Measurements from ENCODE around the gene TAF11. TPM values are rescaled to one million over a fixed set of nuclear protein-coding genes. Genes with fewer than 3 reads are reported as not detected.
"Not testable (repeated sequence)": the region's sequence is repeated elsewhere in the genome, so short reads cannot be mapped to it uniquely, and the experiment has no call there.

Gene TAF11, protein sequence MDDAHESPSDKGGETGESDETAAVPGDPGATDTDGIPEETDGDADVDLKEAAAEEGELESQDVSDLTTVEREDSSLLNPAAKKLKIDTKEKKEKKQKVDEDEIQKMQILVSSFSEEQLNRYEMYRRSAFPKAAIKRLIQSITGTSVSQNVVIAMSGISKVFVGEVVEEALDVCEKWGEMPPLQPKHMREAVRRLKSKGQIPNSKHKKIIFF
- total RNA-seq (10 to 100 TPM; 28.7 to 32.7 TPM), polyA plus RNA-seq (10 to 100 TPM; 11.2 to 18.2 (median 13.7) TPM), total RNA-seq (48.9 to 116 (median 63.2) reads per million in 6 experiments)

GRCh38 chr6:34887753-34888513 is at the start of gene TAF11:
Gene TAF11 (minus strand): TSS chr6:34888042. CDS start chr6:34887957, 85 bp downstream.
- peak; percentile 77 to 95 (median 88) for DNase-seq
- Mint-ChIP-seq H3K27ac (peak within 1 kb of the TSS; percentile 97 to 100 (median 100)), H3K4me3 (peak within 1 kb of the TSS; percentile 99 to 100 (median 100)), H3K27me3 (no peaks in the 10 kb centered on the region), H3K4me1 (peaks cover 28 to 65% (median 58%) of the 10 kb centered on the region in 4 donors), H3K36me3 (peaks cover 4 to 26% (median 13%) of the 10 kb centered on the region in 3 donors), H3K9me3 (no peaks in the 10 kb centered on the region)
- POLR2A ChIA-PET, result interaction anchor here (0.6 to 3.8 kb wide), 10 partner anchors 19 to 1507 kb away, joined by 3 to 33 read pairs (median 4); partner anchors contain the start of genes BLTP3A, ILRUN and SNRPC
- ATAC-seq, result peak; percentile 68 to 69

GRCh38 chr6:34934516-34934915 is 46.7 kb upstream of the TAF11 start:
- H3K4me1 Mint-ChIP-seq, result peaks cover 0 to 18% (median 6%) of the 10 kb centered on the region in 4 donors
- peaks cover 0 to 2% (median 2%) of the 10 kb centered on the region in 3 donors for H3K36me3 Mint-ChIP-seq
- POLR2A ChIA-PET, result no interaction called here
- ATAC-seq (no peak), DNase-seq (no peak)
- peak overlapping the region in 1 of 10 donors; percentile 44 for H3K27ac Mint-ChIP-seq
- H3K4me3 Mint-ChIP-seq, result no peak overlapping the region
- H3K9me3 Mint-ChIP-seq, result no peaks in the 10 kb centered on the region
- no peaks in the 10 kb centered on the region for H3K27me3 Mint-ChIP-seq

DNA sequence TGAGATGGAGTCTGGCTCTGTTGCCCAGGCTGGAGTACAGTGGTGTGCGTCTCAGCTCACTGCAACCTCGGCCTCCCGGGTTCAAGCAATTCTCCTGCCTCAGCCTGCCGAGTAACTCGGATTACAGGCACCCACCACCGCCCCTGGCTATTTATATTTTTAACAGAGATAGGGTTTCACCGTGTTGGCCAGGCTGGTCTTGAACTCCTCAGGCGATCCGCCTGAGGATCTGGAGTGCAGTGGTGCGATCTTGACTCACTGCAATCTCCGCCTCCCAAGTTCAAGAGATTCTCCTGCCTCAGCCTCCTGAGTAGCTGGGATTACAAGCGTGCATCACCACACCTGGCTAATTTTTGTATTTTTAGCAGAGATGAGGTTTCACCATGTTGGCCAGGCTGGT is 44.4 kb upstream of the TAF11 start:
- H3K27me3 Mint-ChIP-seq, DNase-seq, ATAC-seq, H3K4me1 Mint-ChIP-seq, H3K36me3 Mint-ChIP-seq, H3K9me3 Mint-ChIP-seq, POLR2A ChIA-PET, H3K27ac Mint-ChIP-seq, H3K4me3 Mint-ChIP-seq: not testable (repeated sequence)

DNA sequence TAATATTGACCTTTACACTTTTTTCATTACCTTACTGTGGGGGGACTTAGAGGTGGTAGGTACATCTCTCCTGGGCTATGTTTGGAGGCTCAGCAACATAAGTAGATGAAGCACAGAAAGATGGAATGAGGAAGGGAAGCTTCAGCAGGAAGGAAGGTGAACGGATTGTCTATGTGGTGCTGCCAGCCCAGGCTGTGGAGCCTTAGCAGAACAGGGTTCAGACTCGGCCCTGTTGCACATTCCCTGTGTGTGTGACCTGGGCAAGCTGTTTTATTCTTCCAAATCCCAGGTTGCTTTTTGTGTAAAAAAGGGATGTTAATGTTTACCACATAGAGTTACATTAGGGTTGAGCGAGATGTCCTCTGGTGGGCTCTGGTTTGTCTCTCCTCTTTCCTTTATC is 42.4 kb upstream of the TAF11 start:
- no peaks in the 10 kb centered on the region for H3K27me3 Mint-ChIP-seq
- ATAC-seq (no peak), DNase-seq (no peak)
- H3K4me3 Mint-ChIP-seq, result no peak overlapping the region
- H3K36me3 Mint-ChIP-seq, result peaks cover 0 to 2% (median 0%) of the 10 kb centered on the region in 3 donors
- H3K4me1 Mint-ChIP-seq, result peaks cover 0 to 6% (median 3%) of the 10 kb centered on the region in 4 donors
- POLR2A ChIA-PET, result no interaction called here
- H3K9me3 Mint-ChIP-seq, result no peaks in the 10 kb centered on the region
- H3K27ac Mint-ChIP-seq, result peak overlapping the region in 1 of 10 donors; percentile 79

- POLR2A ChIA-PET, result no interaction called here
- Mint-ChIP-seq H3K27ac (peak overlapping the region in 1 of 10 donors; percentile 29), H3K36me3 (peaks cover 0 to 2% (median 0%) of the 10 kb centered on the region in 3 donors)
Measured at GRCh38 chr6:34929241-34929978, 41.6 kb upstream of the TAF11 start.

GRCh38 chr6:34928695-34929094 is 40.9 kb upstream of the TAF11 start:
- no peak for DNase-seq
- Mint-ChIP-seq H3K27ac (no peak overlapping the region), H3K4me3 (no peak overlapping the region), H3K9me3 (no peaks in the 10 kb centered on the region), H3K4me1 (peaks cover 0 to 3% (median 1%) of the 10 kb centered on the region in 4 donors), H3K27me3 (no peaks in the 10 kb centered on the region), H3K36me3 (peaks cover 0 to 2% (median 0%) of the 10 kb centered on the region in 3 donors)
- POLR2A ChIA-PET, result no interaction called here
- ATAC-seq, result no peak

More at GRCh38 chr6:34929241-34929978, 41.6 kb upstream of the TAF11 start:
- H3K4me3 Mint-ChIP-seq, result no peak overlapping the region
- no peaks in the 10 kb centered on the region for H3K9me3 Mint-ChIP-seq
- H3K4me1 Mint-ChIP-seq, result peaks cover 0 to 3% (median 1%) of the 10 kb centered on the region in 4 donors
- DNase-seq, result no peak
- no peak for ATAC-seq
- no peaks in the 10 kb centered on the region for H3K27me3 Mint-ChIP-seq

- Mint-ChIP-seq H3K4me1 (peaks cover 0 to 3% (median 2%) of the 10 kb centered on the region in 4 donors), H3K27ac (peak overlapping the region in 1 of 10 donors; percentile 16), H3K36me3 (peaks cover 0 to 2% (median 0%) of the 10 kb centered on the region in 3 donors), H3K4me3 (no peak overlapping the region), H3K9me3 (no peaks in the 10 kb centered on the region), H3K27me3 (no peaks in the 10 kb centered on the region)
- DNase-seq, result no peak
- POLR2A ChIA-PET, result no interaction called here
- no peak for ATAC-seq
Measured at GRCh38 chr6:34928220-34928619, 40.4 kb upstream of the TAF11 start.

GRCh38 chr6:34926655-34927054 is 38.8 kb upstream of the TAF11 start:
- Mint-ChIP-seq H3K4me1 (peaks cover 3 to 7% (median 6%) of the 10 kb centered on the region in 4 donors), H3K36me3 (no peaks in the 10 kb centered on the region), H3K9me3 (no peaks in the 10 kb centered on the region), H3K27ac (no peak overlapping the region), H3K27me3 (no peaks in the 10 kb centered on the region), H3K4me3 (no peak overlapping the region)
- POLR2A ChIA-PET, result no interaction called here
- no peak for ATAC-seq
- no peak for DNase-seq

DNA sequence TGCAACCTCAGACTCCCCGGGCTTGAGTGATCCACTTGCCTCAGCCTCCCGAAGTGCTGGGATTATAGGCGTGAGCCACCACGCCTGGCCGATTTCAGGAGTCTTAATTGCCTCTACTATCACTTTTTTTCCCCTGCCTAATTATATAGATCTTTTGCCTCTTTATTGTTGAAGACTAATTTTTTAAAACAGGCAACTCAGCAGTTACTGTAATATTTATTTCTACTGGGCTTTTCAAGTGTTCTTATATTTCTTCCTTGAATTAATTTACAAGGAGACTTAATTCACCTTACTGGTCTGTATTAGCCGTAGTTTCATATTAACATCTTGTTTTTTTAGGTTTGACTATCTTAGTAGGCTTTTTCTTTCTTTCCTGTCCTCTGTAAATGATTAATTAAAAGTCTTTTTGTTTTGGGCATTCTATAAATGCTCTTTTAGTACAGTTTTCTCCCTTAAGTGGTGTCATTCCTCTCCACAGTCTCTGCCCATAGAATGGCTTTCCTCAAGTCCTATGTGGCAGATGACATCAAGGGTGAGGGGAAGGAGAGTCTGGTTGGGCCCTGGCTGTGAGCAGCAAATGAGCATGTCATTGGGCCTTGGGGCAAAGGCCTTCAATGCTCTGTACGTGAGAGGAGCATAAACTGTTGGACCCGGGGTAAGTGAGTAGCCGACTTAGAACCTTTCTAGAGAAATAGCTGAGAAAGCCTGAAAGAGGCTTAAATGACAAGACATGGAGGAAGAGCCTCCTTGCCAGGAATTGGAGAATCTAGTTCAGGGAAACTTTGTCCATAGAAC is 37.2 kb upstream of the TAF11 start:
- no peak for DNase-seq
- H3K27ac Mint-ChIP-seq, result peak overlapping the region in 1 of 10 donors; percentile 49
- POLR2A ChIA-PET, result no interaction called here
- H3K36me3 Mint-ChIP-seq, result no peaks in the 10 kb centered on the region
- H3K4me3 Mint-ChIP-seq, result no peak overlapping the region
- H3K4me1 Mint-ChIP-seq, result peaks cover 3 to 7% (median 6%) of the 10 kb centered on the region in 4 donors
- H3K9me3 Mint-ChIP-seq, result no peaks in the 10 kb centered on the region
- no peak for ATAC-seq
- no peaks in the 10 kb centered on the region for H3K27me3 Mint-ChIP-seq

- Mint-ChIP-seq H3K4me1 (peaks cover 2 to 10% (median 5%) of the 10 kb centered on the region in 4 donors), H3K27me3 (no peaks in the 10 kb centered on the region), H3K9me3 (no peaks in the 10 kb centered on the region), H3K4me3 (no peak overlapping the region), H3K27ac (no peak overlapping the region), H3K36me3 (peaks cover 0 to 8% (median 6%) of the 10 kb centered on the region in 3 donors)
- ATAC-seq, result no peak
- POLR2A ChIA-PET, result no interaction called here
- no peak for DNase-seq
Measured at GRCh38 chr6:34922177-34922663, 34.4 kb upstream of the TAF11 start.

DNA sequence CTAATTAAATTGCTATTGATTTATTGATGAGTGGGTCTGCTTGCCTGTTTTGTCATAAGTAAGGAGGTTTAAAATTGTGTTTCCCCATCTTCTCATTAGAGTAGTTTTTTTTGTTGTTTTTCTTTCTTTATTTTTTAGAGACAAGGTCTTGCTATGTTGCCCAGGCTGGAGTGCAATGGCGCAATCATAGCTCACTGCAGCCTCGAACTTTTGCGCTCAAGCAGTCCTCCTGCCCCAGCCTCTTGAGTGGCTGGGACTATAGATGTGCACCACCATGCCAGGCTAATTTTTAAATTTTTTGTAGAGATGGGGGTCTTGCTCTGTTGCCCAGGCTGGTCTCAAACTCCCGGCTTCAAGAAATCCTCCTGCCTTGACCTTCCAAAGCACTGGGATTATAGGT is 32.3 kb upstream of the TAF11 start:
- H3K36me3 Mint-ChIP-seq, result peaks cover 0 to 8% (median 6%) of the 10 kb centered on the region in 3 donors
- ATAC-seq (no peak), DNase-seq (no peak)
- H3K27me3 Mint-ChIP-seq, result no peaks in the 10 kb centered on the region
- H3K4me3 Mint-ChIP-seq, result no peak overlapping the region
- H3K27ac Mint-ChIP-seq, result no peak overlapping the region
- no peaks in the 10 kb centered on the region for H3K9me3 Mint-ChIP-seq
- POLR2A ChIA-PET, result interaction anchor here (0.6 kb wide), 1 partner anchor 436 kb away, joined by 8 read pairs; no protein-coding TSS in a partner anchor
- H3K4me1 Mint-ChIP-seq, result peaks cover 2 to 10% (median 5%) of the 10 kb centered on the region in 4 donors

DNA sequence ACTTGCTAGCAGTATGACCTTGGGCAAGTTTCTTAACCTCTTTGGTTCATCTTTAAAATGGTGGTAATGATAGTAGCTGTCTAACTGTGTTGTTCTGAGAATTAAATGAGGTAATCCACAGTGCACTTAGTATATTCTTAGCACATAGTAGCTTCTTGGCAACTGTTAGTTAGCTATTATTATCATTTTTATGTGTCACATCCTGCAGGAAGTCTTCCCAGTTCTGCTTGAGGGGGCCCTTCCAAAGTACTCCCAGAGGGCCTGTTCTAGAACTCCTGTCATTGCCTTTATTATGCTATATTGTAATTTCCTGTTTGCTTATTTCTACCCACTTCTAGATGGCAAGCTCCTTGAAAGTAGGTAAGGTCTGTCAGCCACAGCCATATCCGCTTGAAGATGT is 31.8 kb upstream of the TAF11 start:
- POLR2A ChIA-PET, result interaction anchor here (0.6 kb wide), 1 partner anchor 436 kb away, joined by 8 read pairs; no protein-coding TSS in a partner anchor
- Mint-ChIP-seq H3K4me3 (no peak overlapping the region), H3K9me3 (no peaks in the 10 kb centered on the region), H3K27me3 (no peaks in the 10 kb centered on the region), H3K27ac (no peak overlapping the region), H3K4me1 (peaks cover 2 to 10% (median 5%) of the 10 kb centered on the region in 4 donors), H3K36me3 (peaks cover 0 to 8% (median 6%) of the 10 kb centered on the region in 3 donors)
- no peak for DNase-seq
- ATAC-seq, result no peak

All from naive thymus-derived CD8-positive, alpha-beta T cell (primary cell).